ENCODE data around the gene LAMA5.
"Not testable (repeated sequence)": the region's sequence is repeated elsewhere in the genome, so short reads cannot be mapped to it uniquely, and the experiment has no call there.

Gene LAMA5

GRCh38 chr20:62388839-62389600 is 21.9 kb upstream of the LAMA5 start:
- FAIRE-seq, result no peak

- no peak for FAIRE-seq
These were observed 21.0 kb upstream of the LAMA5 start for GRCh38 chr20:62387933-62388635.

- no peak for FAIRE-seq
These were observed 20.3 kb upstream of the LAMA5 start for GRCh38 chr20:62387219-62387913.

- FAIRE-seq, result no peak
These were observed 19.5 kb upstream of the LAMA5 start, which contains the start of gene RPS21 for GRCh38 chr20:62386383-62387218. Gene RPS21 (plus strand): TSS chr20:62387103. CDS start chr20:62387339, 236 bp downstream.

- no peak for FAIRE-seq
These were observed 15.4 kb upstream of the LAMA5 start for GRCh38 chr20:62382306-62383198.

GRCh38 chr20:62381842-62382241 is 14.7 kb upstream of the LAMA5 start:
- FAIRE-seq, result no peak

- no peak for FAIRE-seq
These were observed 14.2 kb upstream of the LAMA5 start for GRCh38 chr20:62381202-62381797.

- no peak for FAIRE-seq
These were observed 11.1 kb upstream of the LAMA5 start for GRCh38 chr20:62378215-62378614.

GRCh38 chr20:62377615-62378178 is 10.6 kb upstream of the LAMA5 start:
- no peak for FAIRE-seq

GRCh38 chr20:62377064-62377461 is 10.0 kb upstream of the LAMA5 start:
- FAIRE-seq, result no peak

GRCh38 chr20:62376112-62377063 is 9.3 kb upstream of the LAMA5 start:
- FAIRE-seq, result no peak

GRCh38 chr20:62374331-62375152 is 7.4 kb upstream of the LAMA5 start:
- no peak for FAIRE-seq

GRCh38 chr20:62373631-62374179 is 6.6 kb upstream of the LAMA5 start:
- FAIRE-seq, result not testable (repeated sequence)

GRCh38 chr20:62372042-62372993 is 5.2 kb upstream of the LAMA5 start:
- no peak for FAIRE-seq

- FAIRE-seq, result no peak
These were observed 4.5 kb upstream of the LAMA5 start for GRCh38 chr20:62371588-62372041.

GRCh38 chr20:62370807-62371587 is 3.9 kb upstream of the LAMA5 start:
- no peak for FAIRE-seq
